HepG2 (cell line): Measurements from ENCODE around the gene SBK3. TPM values are rescaled to one million over a fixed set of nuclear protein-coding genes. Genes with fewer than 3 reads are reported as not detected.

ENCODE experiments used
- ATAC-seq: fragments of 200-7000 bp; cut with Tn5 transposase; 3 replicates; pipeline ENCODE4 v1.9.1; 2020; ENCODE audit warnings: mild to moderate bottlenecking, moderate library complexity
- BruUV-seq: library from RNA; stranded (reverse); fragments of 400-500 nt; replicated peaks from 2 replicates; lab custom pipeline; 2021; lab: Mats Ljungman, UMichigan
- CTCF ChIA-PET: fragments of 300-600 bp; formaldehyde crosslinking; extraction: SDS; loops from one replicate; lab custom pipeline; 2021; ENCODE audit warnings: low total read pairs, inconsistent platforms, low intra/inter-chr PET ratio; lab: Yijun Ruan, JAX
- POLR2A ChIA-PET: fragments of 350-600 bp; sonication (Branson Sonifier 250); formaldehyde crosslinking; loops from one replicate; lab custom pipeline; 2020; ENCODE audit warnings: antibody characterized with exemption, inconsistent platforms; lab: Yijun Ruan, JAX
- DNase-seq: peaks from one replicate; pipeline ENCODE4 v3.0.0-alpha.2; 2015; ENCODE audit warnings: low spot score
- FAIRE-seq: peaks from 3 replicates; lab custom pipeline; 2011; peaks lifted over from hg19 to GRCh38; lab: Jason Lieb, UNC
- H2AFZ ChIP-seq: one replicate; pipeline ENCODE4 v1.6.1; 2011; ENCODE audit warnings: low read length, inconsistent platforms
- H3K27ac ChIP-seq: fragments of 300-600 bp; 3 replicates; pipeline ENCODE4 v1.8.0; 2011; ENCODE audit warnings: mixed run types, mild to moderate bottlenecking, mixed read lengths, low read length, inconsistent platforms; ENCODE audit not compliant: insufficient read depth; ENCODE audit errors: extremely low read length
- H3K27me3 ChIP-seq, 2 experiments: fragments of 200-600 bp in 1 of 2; 2 replicates in 1 of 2; 3 replicates in 1 of 2; pipeline versions ENCODE4 v1.6.0 to v1.8.0; 2011; ENCODE audit warnings: low read length in 2 of 2, mild to moderate bottlenecking in 2 of 2, moderate library complexity in 2 of 2, inconsistent platforms in 1 of 2; ENCODE audit not compliant: insufficient read depth in 2 of 2, control insufficient read depth in 1 of 2
- H3K36me3 ChIP-seq, 2 experiments: fragments of 200-600 bp in 1 of 2; replicated peaks in 1 of 2; 2 replicates in 1 of 2; 3 replicates in 1 of 2; pipeline versions ENCODE4 v1.5.1 to v1.8.0; 2011; ENCODE audit warnings: low read length in 2 of 2, inconsistent platforms in 1 of 2; ENCODE audit not compliant: insufficient read depth in 2 of 2, control insufficient read depth in 1 of 2
- H3K4me1 ChIP-seq: 2 replicates; pipeline ENCODE4 v1.5.1; 2012; ENCODE audit warnings: low read length, inconsistent platforms; ENCODE audit not compliant: insufficient read depth
- H3K4me2 ChIP-seq: 2 replicates; pipeline ENCODE4 v1.6.0; 2011; ENCODE audit warnings: low read depth, low read length, inconsistent platforms
- H3K4me3 ChIP-seq, 3 experiments: fragments of 200-600 bp in 1 of 3; sonication (generic), shearing (Covaris generic) in 1 of 3; replicated peaks in 1 of 3; 2 replicates each; pipeline ENCODE4 v1.5.1; 2011 to 2016; ENCODE audit warnings: low read length in 3 of 3, inconsistent platforms in 2 of 3, low read depth in 2 of 3, mild to moderate bottlenecking in 2 of 3, control low read depth in 1 of 3, mixed read lengths in 1 of 3; ENCODE audit not compliant: insufficient read depth in 1 of 3
- H3K79me2 ChIP-seq: one replicate; pipeline ENCODE4 v1.6.1; 2011; ENCODE audit warnings: low read length, inconsistent platforms; ENCODE audit not compliant: insufficient read depth
- H3K9ac ChIP-seq: 2 replicates; pipeline ENCODE4 v1.6.0; 2011; ENCODE audit warnings: mild to moderate bottlenecking, low read depth, low read length, inconsistent platforms; ENCODE audit not compliant: insufficient read depth
- H3K9me3 ChIP-seq: 2 replicates; pipeline ENCODE4 v1.5.1; 2012; ENCODE audit warnings: mild to moderate bottlenecking, low read length
- H4K20me1 ChIP-seq: 2 replicates; pipeline ENCODE4 v1.6.0; 2011; ENCODE audit warnings: inconsistent platforms, mild to moderate bottlenecking, low read length, moderate library complexity; ENCODE audit not compliant: insufficient read depth
- CREB1 ChIP-seq, 2 experiments: fragments of 450-650 bp in 1 of 2; IDR thresholded peaks; 2 replicates each; pipeline ENCODE4 v1.6.1; 2016 to 2017; ENCODE audit warnings: control low read depth in 1 of 2, mild to moderate bottlenecking in 1 of 2, missing compliant biosample characterization in 1 of 2, missing genetic modification characterization in 1 of 2
- CSRNP1 ChIP-seq: sonication (generic); formaldehyde crosslinking; IDR thresholded peaks from 2 replicates; pipeline ENCODE4 v1.8.1; 2023; ENCODE audit warnings: mild to moderate bottlenecking, missing genetic modification reagents
- FOXA3 ChIP-seq: IDR thresholded peaks from 2 replicates; pipeline ENCODE4 v1.6.1; 2016; ENCODE audit warnings: missing genetic modification reagents, missing compliant biosample characterization
- JARID2 ChIP-seq: sonication (generic); formaldehyde crosslinking; IDR thresholded peaks from 2 replicates; pipeline ENCODE4 v1.8.1; 2023; ENCODE audit warnings: missing genetic modification reagents, inconsistent platforms; ENCODE audit not compliant: insufficient replicate concordance
- LCORL ChIP-seq, 2 experiments: fragments of 450-650 bp in 1 of 2; sonication (generic) in 1 of 2; formaldehyde crosslinking in 1 of 2; IDR thresholded peaks; 2 replicates each; pipeline versions ENCODE4 v1.5.0 to v1.6.1; 2017 to 2020; ENCODE audit warnings: antibody characterized with exemption in 1 of 2, missing genetic modification reagents in 1 of 2
- PBX2 ChIP-seq: IDR thresholded peaks from 2 replicates; pipeline ENCODE4 v1.6.1; 2016; ENCODE audit warnings: control low read depth
- RBFOX2 ChIP-seq: fragments of 200-400 bp; formaldehyde crosslinking; IDR thresholded peaks from 2 replicates; pipeline ENCODE4 v1.6.1; 2017; ENCODE audit warnings: low read depth, mild to moderate bottlenecking, low read length
- SAFB2 ChIP-seq: sonication (generic); formaldehyde crosslinking; IDR thresholded peaks from 2 replicates; pipeline ENCODE4 v1.5.1; 2020; ENCODE audit warnings: missing genetic modification reagents, low read depth, mild to moderate bottlenecking, borderline replicate concordance
- SOX13 ChIP-seq, 3 experiments: fragments of 450-650 bp in 1 of 3; sonication (generic) in 1 of 3; formaldehyde crosslinking in 1 of 3; IDR thresholded peaks in 2 of 3; conservative IDR thresholded peaks in 1 of 3; 2 replicates each; pipeline versions ENCODE4 v1.5.0 to v1.6.1; 2016 to 2020; ENCODE audit warnings: antibody characterized with exemption in 1 of 3, mild to moderate bottlenecking in 1 of 3, missing compliant biosample characterization in 1 of 3, missing genetic modification reagents in 1 of 3, moderate library complexity in 1 of 3
- SP5 ChIP-seq: IDR thresholded peaks from 2 replicates; pipeline ENCODE4 v1.6.1; 2016; ENCODE audit warnings: low read depth, borderline replicate concordance
- SRF ChIP-seq: IDR thresholded peaks from 2 replicates; pipeline ENCODE4 v1.6.1; 2011; ENCODE audit warnings: mild to moderate bottlenecking, low read depth, low read length, moderate library complexity
- TBX3 ChIP-seq: fragments of 450-650 bp; IDR thresholded peaks from 2 replicates; pipeline ENCODE4 v1.6.1; 2017; ENCODE audit warnings: antibody characterized with exemption, mild to moderate bottlenecking, inconsistent platforms, borderline replicate concordance
- TEAD3 ChIP-seq: optimal IDR thresholded peaks from 2 replicates; pipeline ENCODE3; 2016; ENCODE audit warnings: borderline replicate concordance
- TFAP4 ChIP-seq: sonication (generic); IDR thresholded peaks from 2 replicates; pipeline ENCODE4 v1.6.1; 2016; ENCODE audit warnings: low read depth, borderline replicate concordance
- ZMAT3 ChIP-seq: sonication (generic); formaldehyde crosslinking; conservative IDR thresholded peaks from 2 replicates; pipeline ENCODE4 v1.7.0; 2021; ENCODE audit warnings: missing genetic modification reagents
- ZNF30 ChIP-seq: sonication (generic); formaldehyde crosslinking; IDR thresholded peaks from 2 replicates; pipeline ENCODE4 v1.5.0; 2020; ENCODE audit warnings: mild to moderate bottlenecking, missing genetic modification reagents
- ZNF468 ChIP-seq: sonication (generic); formaldehyde crosslinking; IDR thresholded peaks from 2 replicates; pipeline ENCODE4 v1.8.0; 2022; ENCODE audit warnings: mild to moderate bottlenecking, moderate library complexity, missing genetic modification reagents
- ZNF724P ChIP-seq: sonication (generic); formaldehyde crosslinking; IDR thresholded peaks from 2 replicates; pipeline ENCODE4 v1.8.0; 2022; ENCODE audit warnings: missing genetic modification reagents, borderline replicate concordance
- ZNF777 ChIP-seq: sonication (generic); formaldehyde crosslinking; IDR thresholded peaks from 2 replicates; pipeline ENCODE4 v1.4.0; 2020; ENCODE audit warnings: missing genetic modification reagents
- ZSCAN31 ChIP-seq: sonication (generic); formaldehyde crosslinking; IDR thresholded peaks from 2 replicates; pipeline ENCODE4 v1.5.0; 2020; ENCODE audit warnings: low read depth, mild to moderate bottlenecking, missing genetic modification reagents
- ZSCAN9 ChIP-seq: IDR thresholded peaks from 2 replicates; pipeline ENCODE4 v1.6.1; 2016; ENCODE audit warnings: borderline replicate concordance
- WGBS: methylation state at CpG from one replicate; pipeline ENCODE4 v1.1.6; 2017; ENCODE audit warnings: low lambda C conversion rate; 5-methylcytosine and 5-hydroxymethylcytosine counted together
- in situ Hi-C: cut with HindIII; loops from 2 replicates; pipeline ENCODE4 v1.10.0; 2017; ENCODE audit warnings: low pct_unique_long_range_greater_than_20kb; ENCODE audit not compliant: extremely low pct_ligation_motif_present
- intact Hi-C: fragments of 100-400 bp; cut with micrococcal nuclease; formaldehyde crosslinking; loops from one replicate; pipeline ENCODE4 v1.10.0; 2022; ENCODE audit not compliant: unreplicated experiment
- polyA plus RNA-seq, 8 experiments: library from polyadenylated mRNA; depleted of rRNA in 3 of 8; stranded (reverse) in 7 of 8; unstranded in 1 of 8; fragments of >200 nt; fragmentation: Illumina TruSeq in 4 of 8; extraction: Trizol in 4 of 8; gene quantifications; 2 replicates each; pipeline versions ENCODE4 v1.2.1 to v1.2.3, GENCODE V29; 2011 to 2016; ENCODE audit warnings: low read depth in 4 of 8, missing spikeins in 1 of 8, mixed read lengths in 1 of 8; ENCODE audit not compliant: insufficient read depth in 1 of 8
- total RNA-seq, 5 experiments: library from RNA; depleted of rRNA; stranded (reverse); fragments of >200 nt; fragmentation: Illumina TruSeq; extraction: Trizol; gene quantifications; 2 replicates each; pipeline ENCODE4 v1.2.3, GENCODE V29; 2016; ENCODE audit warnings: low read depth in 1 of 5

The SBK3 gene
- total and polyA plus RNA-seq, 2 of the 13 experiments (the other 11 are each of a cell fraction or from before 2014, with no cell fraction given) = 0.66 to 0.77 TPM

- DNase-seq = peak; percentile 92
- peaks cover 48% of the 10 kb centered on the region for H3K4me1 ChIP-seq
- peaks cover 9% of the 10 kb centered on the region for H3K79me2 ChIP-seq
- FAIRE-seq = peak; percentile 86
- in situ Hi-C loops (no loop called here), intact Hi-C loops (loop anchor here (2.0 to 10.0 kb wide), 4 partner anchors 17 to 67 kb away; partner anchors contain the start of gene FIZ1)
- no TSS peak for BruUV-seq
- peak overlapping the region; percentile 79 for H3K27ac ChIP-seq
- WGBS = 0% methylated on average over 5 of the region's 6 CpGs
- peak overlapping the region in 2 of 3 experiments; percentile 88 to 97; a peak in 3 of 6 replicates for H3K4me3 ChIP-seq
- H3K9ac ChIP-seq = no peak overlapping the region
- POLR2A ChIA-PET = interaction anchor here (0.7 to 2.6 kb wide), 6 partner anchors 17 to 120 kb away, joined by 3 to 45 read pairs (median 4); partner anchors contain the start of genes FIZ1, ISOC2, ZNF524 and ZNF628
- H3K4me2 ChIP-seq = peak overlapping the region; percentile 93
- ATAC-seq = peak; percentile 63
- no peaks in the 10 kb centered on the region for H3K9me3 ChIP-seq
- 0 out of 5 replicates have a peak, but pooled peaks cover 0 to 7% of the 10 kb centered on the region in 2 experiments for H3K36me3 ChIP-seq
- no peak overlapping the region for H2AFZ ChIP-seq
- CTCF ChIA-PET = interaction anchor here (1.1 kb wide), 1 partner anchor 65 kb away, joined by 3 read pairs; no protein-coding TSS in a partner anchor
- no peaks in the 10 kb centered on the region; a peak in 1 of 5 replicates for H3K27me3 ChIP-seq
- H4K20me1 ChIP-seq = no peaks in the 10 kb centered on the region
- TF ChIP-seq RBFOX2 (no peak), LCORL (IDR thresholded peaks at IDR 0.05) (no peak), LCORL (CRISPR knock-in tag; IDR thresholded peaks at IDR 0.05) (peak; percentile 54; the same call in 1 of the 2 replicates), SRF (peak; percentile 55), ZSCAN31 (no peak), TBX3 (peak; percentile 55; the same call in 1 of the 2 replicates), ZNF777 (no peak), ZSCAN9 (CRISPR knock-in tag) (0 out of 2 replicates have a peak, but pooled peaks have one; percentile 13), SP5 (CRISPR knock-in tag) (0 out of 2 replicates have a peak, but pooled peaks have one; percentile 22), ZMAT3 (CRISPR knock-in tag) (no peak), CSRNP1 (CRISPR knock-in tag) (0 out of 2 replicates have a peak, but pooled peaks have one; percentile 7), SOX13 (IDR thresholded peaks at IDR 0.05) (no peak), SOX13 (CRISPR knock-in tag; conservative IDR thresholded peaks at IDR 0.05 in 1 of 2, IDR thresholded peaks at IDR 0.05 in 1 of 2) (peak in 1 of 2 experiments; percentile 52; a peak in 1 of 4 replicates), ZNF724P (no peak), PBX2 (CRISPR knock-in tag) (0 out of 2 replicates have a peak, but pooled peaks have one; percentile 11), ZNF30 (CRISPR knock-in tag) (0 out of 2 replicates have a peak, but pooled peaks have one; percentile 37), FOXA3 (CRISPR knock-in tag) (0 out of 2 replicates have a peak, but pooled peaks have one; percentile 5), CREB1 (IDR thresholded peaks at IDR 0.05) (no peak), CREB1 (CRISPR knock-in tag; IDR thresholded peaks at IDR 0.05) (peak; percentile 6), JARID2 (CRISPR knock-in tag) (no peak), SAFB2 (CRISPR knock-in tag) (no peak), TFAP4 (peak; percentile 82), ZNF468 (CRISPR knock-in tag) (no peak), TEAD3 (peak; percentile 78)
Observed at GRCh38 chr19:55581823-55582223, 36.5 kb upstream of the SBK3 start.
